CD4-positive, alpha-beta T cell treated with Interleukin-4 for 1 hour (primary cell): ENCODE results near the gene BLVRB.

Experiments used
- DNase-seq, 2 donors: peaks; one replicate each; pipeline ENCODE4 v3.0.0-alpha.2; 2020 to 2022

The BLVRB gene

DNA sequence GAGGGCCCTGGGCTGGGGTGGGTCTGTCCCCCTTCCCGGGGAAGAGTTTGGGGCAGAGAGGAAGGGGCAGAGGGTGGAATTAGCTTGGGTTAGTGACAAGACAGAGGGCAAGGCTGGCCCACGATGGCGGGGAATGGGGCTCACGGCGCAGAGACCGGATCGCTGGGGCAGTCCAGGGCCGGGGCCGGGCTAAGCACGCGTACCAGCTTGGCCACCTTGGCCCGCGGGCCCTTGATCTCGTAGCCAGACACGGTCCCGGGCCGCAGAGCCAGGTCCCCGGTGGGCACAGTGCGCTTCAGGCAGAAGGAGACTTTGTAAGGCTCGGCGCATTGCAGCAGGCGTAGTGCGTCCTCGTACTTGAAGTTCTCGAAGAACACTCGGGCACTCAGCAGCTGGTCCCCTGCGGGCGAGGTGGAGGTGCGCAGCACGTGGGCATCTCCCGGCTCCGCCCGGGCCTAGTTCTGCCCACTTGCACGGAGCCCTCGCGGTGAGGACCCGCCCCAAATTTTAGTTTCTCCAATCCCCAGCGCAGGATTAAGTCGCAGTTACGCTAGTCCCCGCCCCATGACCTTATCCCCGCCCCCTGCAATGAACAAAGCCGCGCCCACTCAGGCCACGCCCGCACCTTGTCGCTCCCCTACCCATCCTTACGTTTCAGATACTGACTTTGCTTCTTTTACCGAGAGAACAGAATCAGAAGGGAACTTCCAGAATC lies 67.0 kb downstream of the BLVRB start:
- peak; percentile 83 for DNase-seq
